ENCODE measurements around the gene PDZD2. TPM values are rescaled to one million over a fixed set of nuclear protein-coding genes. Genes with fewer than 3 reads are reported as not detected.

PDZD2 gene
- total RNA-seq, 3 donors from 2014 or later (not counting 1 experiment from before 2014, with no cell fraction given): 0.50 to 1.3 (median 0.66) TPM

DNA sequence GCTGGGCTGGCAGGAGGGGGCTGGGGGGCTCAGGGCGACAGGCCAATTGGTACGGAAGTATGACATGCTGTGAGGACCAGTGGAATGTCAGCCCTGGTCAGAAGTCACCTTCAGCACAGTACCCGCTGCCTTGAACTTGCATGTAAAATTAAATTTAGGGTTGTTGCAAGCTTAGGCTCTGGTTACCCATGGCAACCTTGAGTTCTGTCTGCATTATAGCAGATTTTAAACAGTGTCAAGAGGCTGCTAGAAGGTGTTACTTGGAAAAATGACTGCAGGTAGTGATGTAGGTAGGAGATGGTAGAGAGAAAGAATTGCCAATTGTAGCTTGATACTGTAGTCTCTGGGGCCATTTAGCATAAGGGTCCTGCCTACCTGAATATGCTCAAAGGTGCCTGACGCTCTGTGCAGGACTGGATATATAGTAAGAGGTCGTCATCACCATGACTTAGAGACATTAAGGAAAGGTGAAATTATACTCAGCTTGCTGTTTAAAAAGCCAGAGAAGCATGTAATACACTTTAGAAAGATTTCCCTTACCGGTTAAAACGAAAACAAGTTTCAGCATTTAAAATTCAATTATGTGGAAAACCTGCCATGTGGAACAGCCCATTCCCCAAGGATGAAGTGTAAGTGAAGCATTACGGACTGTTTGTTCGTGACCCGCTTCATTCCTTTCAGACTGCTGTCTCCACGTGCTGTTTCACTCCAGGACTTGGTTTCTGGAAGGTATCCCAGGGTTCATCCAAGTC lies 169.0 kb downstream of the PDZD2 start:
- intact Hi-C loops (cut with micrococcal nuclease): no loop called here
- H3K36me3 ChIP-seq (ENCODE audit: control insufficient read depth, insufficient read depth, low read length): no peaks in the 10 kb centered on the region
- no peaks in the 10 kb centered on the region for H3K9me3 ChIP-seq (ENCODE audit: control insufficient read depth, insufficient read depth, low read length)
- H3K4me3 Mint-ChIP-seq: no peak overlapping the region
- H3K27me3 ChIP-seq (ENCODE audit: control insufficient read depth, insufficient read depth, low read length): no peaks in the 10 kb centered on the region
- no peaks in the 10 kb centered on the region for H3K36me3 Mint-ChIP-seq
- H3K27ac Mint-ChIP-seq: no peak overlapping the region
- H3K4me3 ChIP-seq (ENCODE audit: low read length): no peak overlapping the region
- WGBS (ENCODE audit: insufficient coverage): 90% methylated on average over 11 of the region's 11 CpGs
- no peak for ATAC-seq
- no peak for DNase-seq
- H3K27me3 Mint-ChIP-seq (ENCODE audit: low read depth in 2 of 2): no peaks in the 10 kb centered on the region
- H3K4me1 Mint-ChIP-seq: no peaks in the 10 kb centered on the region
- no peak overlapping the region for H3K27ac ChIP-seq (ENCODE audit: low read length)
- H3K4me1 ChIP-seq (ENCODE audit: control insufficient read depth, insufficient read depth, low read length): no peaks in the 10 kb centered on the region
- TF ChIP-seq, protein P1, sequence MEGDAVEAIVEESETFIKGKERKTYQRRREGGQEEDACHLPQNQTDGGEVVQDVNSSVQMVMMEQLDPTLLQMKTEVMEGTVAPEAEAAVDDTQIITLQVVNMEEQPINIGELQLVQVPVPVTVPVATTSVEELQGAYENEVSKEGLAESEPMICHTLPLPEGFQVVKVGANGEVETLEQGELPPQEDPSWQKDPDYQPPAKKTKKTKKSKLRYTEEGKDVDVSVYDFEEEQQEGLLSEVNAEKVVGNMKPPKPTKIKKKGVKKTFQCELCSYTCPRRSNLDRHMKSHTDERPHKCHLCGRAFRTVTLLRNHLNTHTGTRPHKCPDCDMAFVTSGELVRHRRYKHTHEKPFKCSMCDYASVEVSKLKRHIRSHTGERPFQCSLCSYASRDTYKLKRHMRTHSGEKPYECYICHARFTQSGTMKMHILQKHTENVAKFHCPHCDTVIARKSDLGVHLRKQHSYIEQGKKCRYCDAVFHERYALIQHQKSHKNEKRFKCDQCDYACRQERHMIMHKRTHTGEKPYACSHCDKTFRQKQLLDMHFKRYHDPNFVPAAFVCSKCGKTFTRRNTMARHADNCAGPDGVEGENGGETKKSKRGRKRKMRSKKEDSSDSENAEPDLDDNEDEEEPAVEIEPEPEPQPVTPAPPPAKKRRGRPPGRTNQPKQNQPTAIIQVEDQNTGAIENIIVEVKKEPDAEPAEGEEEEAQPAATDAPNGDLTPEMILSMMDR (IDR thresholded peaks at IDR 0.05): no peak
- H3K9me3 Mint-ChIP-seq: no peaks in the 10 kb centered on the region

DNA sequence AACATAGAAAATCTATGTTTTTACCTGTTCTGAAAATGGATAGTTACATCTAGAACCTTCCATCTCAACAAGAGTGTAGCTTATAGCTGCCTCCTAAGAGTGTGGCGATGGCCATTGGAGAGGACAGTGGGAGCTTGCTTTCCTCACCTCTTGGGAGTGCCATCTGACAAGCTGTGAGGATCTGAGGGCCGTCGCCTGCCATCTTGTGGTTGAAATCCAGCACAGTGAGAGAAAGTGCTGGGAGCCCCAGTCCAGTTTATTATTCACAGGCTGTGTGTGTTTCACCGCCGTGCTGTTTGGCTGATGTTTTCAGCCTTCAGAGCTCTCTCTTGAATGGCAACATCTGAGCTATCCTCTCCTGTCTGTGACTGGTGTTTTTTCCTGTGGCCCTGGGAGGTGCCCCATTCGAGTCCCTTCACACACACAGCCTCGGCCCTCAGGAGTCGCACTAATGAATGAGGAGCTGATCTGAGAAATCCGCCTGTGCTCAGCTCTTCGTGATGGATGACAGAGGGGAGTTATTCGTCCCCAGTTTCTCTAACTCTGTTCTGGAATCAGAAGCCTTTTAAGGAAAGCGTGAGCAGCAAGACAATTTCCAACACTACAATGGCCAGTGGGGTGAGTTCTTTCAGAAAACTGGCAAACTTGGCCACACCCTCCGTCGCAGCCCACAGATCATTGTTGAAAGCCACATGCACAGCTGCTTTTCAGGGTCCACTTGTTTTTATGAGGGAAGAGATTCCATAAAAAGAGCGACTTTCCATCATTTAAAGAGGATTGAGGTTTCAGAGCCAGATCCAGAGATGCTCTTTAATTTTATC lies 170.3 kb downstream of the PDZD2 start:
- Mint-ChIP-seq H3K9me3 (no peaks in the 10 kb centered on the region), H3K27me3 (ENCODE audit: low read depth in 2 of 2) (no peaks in the 10 kb centered on the region), H3K27ac (no peak overlapping the region), H3K4me3 (no peak overlapping the region), H3K4me1 (no peaks in the 10 kb centered on the region), H3K36me3 (no peaks in the 10 kb centered on the region)
- WGBS (ENCODE audit: insufficient coverage): 76% methylated on average over 15 of the region's 15 CpGs
- DNase-seq (peak in 1 of 2 donors; percentile 35), ATAC-seq (peak; percentile 54 to 80 (median 57))
- Histone ChIP-seq H3K36me3 (ENCODE audit: control insufficient read depth, insufficient read depth, low read length) (no peaks in the 10 kb centered on the region), H3K4me1 (ENCODE audit: control insufficient read depth, insufficient read depth, low read length) (no peaks in the 10 kb centered on the region), H3K27me3 (ENCODE audit: control insufficient read depth, insufficient read depth, low read length) (no peaks in the 10 kb centered on the region), H3K27ac (ENCODE audit: low read length) (no peak overlapping the region), H3K4me3 (ENCODE audit: low read length) (no peak overlapping the region), H3K9me3 (ENCODE audit: control insufficient read depth, insufficient read depth, low read length) (no peaks in the 10 kb centered on the region)
- intact Hi-C loops (cut with micrococcal nuclease): loop anchor here (1.0 kb wide), 1 partner anchor 228 kb away; no protein-coding TSS in a partner anchor
- TF ChIP-seq, protein P1 (IDR thresholded peaks at IDR 0.05): peak; percentile 48

DNA sequence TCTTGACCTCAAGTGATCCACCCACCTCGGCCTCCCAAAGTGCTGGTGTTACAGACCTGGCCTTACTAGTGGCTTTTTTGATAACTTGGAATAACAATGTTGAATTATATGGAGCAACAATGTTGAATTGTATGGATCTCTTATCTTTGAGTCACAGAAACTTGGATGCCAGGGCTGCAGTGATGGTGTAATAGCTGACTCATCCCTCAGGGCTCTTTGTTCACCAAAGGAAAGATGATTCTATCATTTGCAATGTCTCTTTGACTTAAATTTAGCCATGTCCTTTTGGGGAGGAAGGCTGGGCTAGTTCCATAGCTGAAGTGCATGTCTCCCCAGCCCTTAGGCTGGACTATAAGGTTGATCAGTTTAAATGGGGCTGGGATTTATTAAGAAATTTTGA lies 172.3 kb downstream of the PDZD2 start:
- Mint-ChIP-seq H3K9me3 (no peaks in the 10 kb centered on the region), H3K36me3 (no peaks in the 10 kb centered on the region), H3K27me3 (ENCODE audit: low read depth in 2 of 2) (no peaks in the 10 kb centered on the region), H3K4me1 (no peaks in the 10 kb centered on the region), H3K4me3 (no peak overlapping the region), H3K27ac (no peak overlapping the region)
- TF ChIP-seq, protein P1 (IDR thresholded peaks at IDR 0.05): no peak
- H3K9me3 ChIP-seq (ENCODE audit: control insufficient read depth, insufficient read depth, low read length): no peaks in the 10 kb centered on the region
- no peaks in the 10 kb centered on the region for H3K4me1 ChIP-seq (ENCODE audit: control insufficient read depth, insufficient read depth, low read length)
- no peak overlapping the region for H3K27ac ChIP-seq (ENCODE audit: low read length)
- no peaks in the 10 kb centered on the region for H3K36me3 ChIP-seq (ENCODE audit: control insufficient read depth, insufficient read depth, low read length)
- no peak overlapping the region for H3K4me3 ChIP-seq (ENCODE audit: low read length)
- no peaks in the 10 kb centered on the region for H3K27me3 ChIP-seq (ENCODE audit: control insufficient read depth, insufficient read depth, low read length)
- whole genome bisulfite sequencing (ENCODE audit: insufficient coverage): 87% methylated on average over 1 of the region's 1 CpG
- DNase-seq: no peak
- intact Hi-C loops (cut with micrococcal nuclease): no loop called here
- no peak for ATAC-seq

Measured in natural killer cell (primary cell).